ENCODE results near the gene APAF1. TPM values are rescaled to one million over a fixed set of nuclear protein-coding genes. Genes with fewer than 3 reads are reported as not detected.

The APAF1 gene
- total RNA-seq, 6 experiments from 2014 or later, result 19.0 to 23.6 (median 21.2) TPM

DNA sequence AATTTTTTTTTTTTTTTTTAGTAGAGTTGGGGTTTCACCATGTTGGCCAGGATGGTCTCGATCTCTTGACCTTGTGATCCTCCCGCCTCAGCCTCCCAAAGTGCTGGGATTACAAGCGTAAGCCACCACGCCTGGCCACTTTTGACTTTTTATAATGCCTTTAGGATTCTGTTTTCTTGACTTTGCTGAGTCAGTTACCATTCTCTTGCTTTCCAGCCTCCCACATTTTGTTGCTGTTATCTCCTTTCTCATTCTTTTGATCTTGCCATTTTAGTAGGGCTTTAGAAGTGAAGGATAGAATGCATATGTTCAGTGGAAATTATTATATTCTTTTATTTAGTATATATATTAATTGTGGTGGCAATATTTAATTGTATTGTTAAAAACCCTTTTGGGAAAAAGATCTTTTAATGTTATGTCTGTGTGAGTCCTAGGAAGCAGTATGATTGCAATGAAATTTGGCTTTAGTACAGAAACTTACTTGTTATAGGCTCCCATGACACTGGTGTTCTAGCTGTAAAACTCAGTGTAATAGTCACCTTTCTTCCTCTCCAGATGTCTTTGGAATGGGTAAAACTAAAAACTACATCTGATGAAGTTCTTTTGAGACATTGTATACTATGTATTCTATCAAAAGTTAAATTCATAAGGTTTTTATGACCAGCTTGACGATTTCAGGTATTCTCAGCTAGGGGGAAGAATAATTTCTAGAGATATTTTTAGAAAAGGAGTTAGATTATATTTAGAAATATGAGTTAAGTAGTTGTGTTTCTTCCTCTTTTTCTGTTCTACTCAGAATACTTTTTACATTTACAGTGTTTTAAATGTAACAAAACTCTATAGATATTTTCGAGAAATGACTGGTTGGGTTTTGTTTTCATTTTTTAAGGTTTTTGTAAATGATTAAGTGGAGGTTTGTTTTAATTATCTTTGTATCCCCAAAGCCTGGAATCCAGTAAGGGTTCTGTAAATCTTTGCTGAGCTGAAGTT, 74.7 kb downstream of the APAF1 start:
- Mint-ChIP-seq H3K4me1 (ENCODE audit: low read depth) (peaks cover 17% of the 10 kb centered on the region), H3K27me3 (ENCODE audit: insufficient read depth) (peaks cover 2% of the 10 kb centered on the region), H3K9me3 (no peaks in the 10 kb centered on the region), H3K4me3 (no peak overlapping the region), H3K27ac (no peak overlapping the region), H3K36me3 (ENCODE audit: low read depth) (peaks cover 27% of the 10 kb centered on the region)
- no peak for TF ChIP-seq CTCF (IDR thresholded peaks at IDR 0.05)
- DNase-seq, result no peak

- Mint-ChIP-seq H3K4me3 (no peak overlapping the region), H3K36me3 (ENCODE audit: low read depth) (peaks cover 23% of the 10 kb centered on the region), H3K9me3 (no peaks in the 10 kb centered on the region), H3K27me3 (ENCODE audit: insufficient read depth) (peaks cover 2% of the 10 kb centered on the region), H3K27ac (peak overlapping the region; percentile 39; the same call in 1 of the 2 replicates), H3K4me1 (ENCODE audit: low read depth) (peaks cover 31% of the 10 kb centered on the region)
- no peak; the same call in 1 of the 2 replicates for TF ChIP-seq CTCF (IDR thresholded peaks at IDR 0.05)
- no peak for DNase-seq
Measured at GRCh38 chr12:98721204-98721702, 76.2 kb downstream of the APAF1 start.

- no peak for TF ChIP-seq CTCF (IDR thresholded peaks at IDR 0.05)
- no peaks in the 10 kb centered on the region for H3K9me3 Mint-ChIP-seq
- peak overlapping the region; percentile 54; the same call in 1 of the 2 replicates for H3K27ac Mint-ChIP-seq
- H3K36me3 Mint-ChIP-seq (ENCODE audit: low read depth), result 0 out of 2 replicates have a peak, but pooled peaks cover 6% of the 10 kb centered on the region
- peaks cover 2% of the 10 kb centered on the region; the same call in 1 of the 2 replicates for H3K27me3 Mint-ChIP-seq (ENCODE audit: insufficient read depth)
- peaks cover 33% of the 10 kb centered on the region for H3K4me1 Mint-ChIP-seq (ENCODE audit: low read depth)
- no peak overlapping the region for H3K4me3 Mint-ChIP-seq
- no peak for DNase-seq
Measured at GRCh38 chr12:98724384-98725155, 79.5 kb downstream of the APAF1 start.

- peak; percentile 77 for TF ChIP-seq CTCF (IDR thresholded peaks at IDR 0.05)
- Mint-ChIP-seq H3K4me1 (ENCODE audit: low read depth) (peaks cover 33% of the 10 kb centered on the region), H3K27me3 (ENCODE audit: insufficient read depth) (peaks cover 2% of the 10 kb centered on the region; the same call in 1 of the 2 replicates), H3K36me3 (ENCODE audit: low read depth) (0 out of 2 replicates have a peak, but pooled peaks cover 6% of the 10 kb centered on the region), H3K27ac (peak overlapping the region; percentile 54), H3K9me3 (no peaks in the 10 kb centered on the region), H3K4me3 (no peak overlapping the region)
- DNase-seq, result peak; percentile 77
Measured at GRCh38 chr12:98725476-98726247, 80.6 kb downstream of the APAF1 start.

GRCh38 chr12:98727196-98727595, 82.1 kb downstream of the APAF1 start:
- no peak for TF ChIP-seq CTCF (IDR thresholded peaks at IDR 0.05)
- no peak overlapping the region for H3K4me3 Mint-ChIP-seq
- peaks cover 14% of the 10 kb centered on the region; the same call in 1 of the 2 replicates for H3K36me3 Mint-ChIP-seq (ENCODE audit: low read depth)
- H3K9me3 Mint-ChIP-seq, result no peaks in the 10 kb centered on the region
- no peak overlapping the region for H3K27ac Mint-ChIP-seq
- DNase-seq, result no peak
- H3K27me3 Mint-ChIP-seq (ENCODE audit: insufficient read depth), result peaks cover 2% of the 10 kb centered on the region; the same call in 1 of the 2 replicates
- peaks cover 27% of the 10 kb centered on the region for H3K4me1 Mint-ChIP-seq (ENCODE audit: low read depth)

Measured in HFFc6 (cell line).